Lung (tissue), 12 donors: ENCODE results near the gene CDX1. TPM values are rescaled to one million over a fixed set of nuclear protein-coding genes. Genes with fewer than 3 reads are reported as not detected.

Experiments
- ATAC-seq: fragments of 200-7000 bp; cut with Tn5 transposase; one replicate; pipeline ENCODE4 v1.9.1; 2020; ENCODE audit warnings: moderate number of reproducible peaks; ENCODE audit not compliant: insufficient read depth, low FRiP score
- DNase-seq, 3 donors: peaks; one replicate each; pipeline ENCODE4 v3.0.0-alpha.2; 2013 to 2017
- H3K27ac ChIP-seq, 2 donors: one replicate each; pipeline ENCODE4 v1.5.1; 2013; ENCODE audit warnings: mild to moderate bottlenecking in 2 of 2, moderate library complexity in 2 of 2, control low read depth in 1 of 2, inconsistent platforms in 1 of 2, low read depth in 1 of 2, low read length in 1 of 2
- H3K27me3 ChIP-seq, 3 donors: one replicate each; pipeline ENCODE4 v1.5.1; 2013; ENCODE audit warnings: low read length in 2 of 3; ENCODE audit not compliant: control insufficient read depth in 3 of 3, insufficient read depth in 3 of 3
- H3K36me3 ChIP-seq, 4 donors: one replicate each; pipeline ENCODE4 v1.5.1; 2013; ENCODE audit warnings: low read length in 4 of 4, mild to moderate bottlenecking in 1 of 4, moderate library complexity in 1 of 4; ENCODE audit not compliant: control insufficient read depth in 4 of 4, insufficient read depth in 4 of 4
- H3K4me1 ChIP-seq, 5 donors: one replicate each; pipeline ENCODE4 v1.5.1; 2013; ENCODE audit warnings: low read length in 5 of 5, mild to moderate bottlenecking in 2 of 5, moderate library complexity in 1 of 5; ENCODE audit not compliant: control insufficient read depth in 5 of 5, insufficient read depth in 5 of 5
- H3K4me3 ChIP-seq: one replicate; pipeline ENCODE4 v1.5.1; 2013; ENCODE audit warnings: mild to moderate bottlenecking, control low read depth, moderate library complexity
- H3K9ac ChIP-seq, 2 donors: one replicate each; pipeline ENCODE4 v1.5.1; 2013; ENCODE audit warnings: low read length in 2 of 2, control low read depth in 1 of 2; ENCODE audit not compliant: insufficient read depth in 1 of 2
- H3K9me3 ChIP-seq, 4 donors: one replicate each; pipeline ENCODE4 v1.5.1; 2013; ENCODE audit warnings: low read length in 3 of 4, mild to moderate bottlenecking in 1 of 4, moderate library complexity in 1 of 4; ENCODE audit not compliant: control insufficient read depth in 4 of 4, insufficient read depth in 3 of 4
- CTCF ChIP-seq: IDR thresholded peaks from 2 replicates; pipeline ENCODE4 v1.5.1; 2012; ENCODE audit warnings: mild to moderate bottlenecking; ENCODE audit errors: control extremely low read depth, extremely low read depth
- WGBS, 2 donors: extraction: QIAGEN DNeasy Blood & Tissue Kit; methylation state at CpG; one replicate each; pipeline ENCODE4 v1.1.7; 2013; 5-methylcytosine and 5-hydroxymethylcytosine counted together
- polyA plus RNA-seq, 2 donors: library from polyadenylated mRNA; stranded (reverse); fragments of 200-250 nt; gene quantifications; one replicate each; pipeline ENCODE4 v1.2.1, GENCODE V29; 2013
- total RNA-seq, 2 donors: library from RNA; depleted of rRNA in 1 of 2; stranded (reverse); fragments of >200 nt in 1 of 2; gene quantifications; one replicate each; pipeline ENCODE4 v1.2.1, GENCODE V29; 2014 to 2021
- donor health status: control.
- donor health status: control.
- donor health status: Bipolar disorder and iron deficiency.
- donor health status: healthy.
- donor health status: DM: yes; HTN: yes; CAD: no.

The CDX1 gene
- total and polyA plus RNA-seq, 4 donors, result 0.09 to 0.43 (median 0.26) TPM

GRCh38 chr5:150166037-150166649, 435 bp upstream of the CDX1 start:
- Histone ChIP-seq H3K9me3 (no peaks in the 10 kb centered on the region), H3K27ac (no peak overlapping the region), H3K9ac (no peak overlapping the region), H3K36me3 (no peaks in the 10 kb centered on the region), H3K4me3 (no peak overlapping the region), H3K27me3 (peaks cover 0 to 3% (median 0%) of the 10 kb centered on the region in 3 donors), H3K4me1 (peaks cover 0 to 28% (median 10%) of the 10 kb centered on the region in 5 donors)
- DNase-seq, result no peak
- WGBS, 2 donors, result 81 to 84% methylated on average over 27 of the region's 27 CpGs
- no peak for ATAC-seq
- TF ChIP-seq CTCF, result no peak

- Histone ChIP-seq H3K4me1 (peaks cover 0 to 25% (median 18%) of the 10 kb centered on the region in 5 donors), H3K4me3 (no peak overlapping the region), H3K27ac (no peak overlapping the region), H3K9me3 (no peaks in the 10 kb centered on the region), H3K27me3 (peaks cover 0 to 3% (median 0%) of the 10 kb centered on the region in 3 donors), H3K9ac (no peak overlapping the region), H3K36me3 (no peaks in the 10 kb centered on the region)
- DNase-seq, result no peak
- no peak for TF ChIP-seq CTCF
- no peak for ATAC-seq
- 42 to 66% methylated on average over 15 of the region's 15 CpGs for WGBS, 2 donors
These were observed 903 bp downstream of the CDX1 start for GRCh38 chr5:150167512-150167850.

DNA sequence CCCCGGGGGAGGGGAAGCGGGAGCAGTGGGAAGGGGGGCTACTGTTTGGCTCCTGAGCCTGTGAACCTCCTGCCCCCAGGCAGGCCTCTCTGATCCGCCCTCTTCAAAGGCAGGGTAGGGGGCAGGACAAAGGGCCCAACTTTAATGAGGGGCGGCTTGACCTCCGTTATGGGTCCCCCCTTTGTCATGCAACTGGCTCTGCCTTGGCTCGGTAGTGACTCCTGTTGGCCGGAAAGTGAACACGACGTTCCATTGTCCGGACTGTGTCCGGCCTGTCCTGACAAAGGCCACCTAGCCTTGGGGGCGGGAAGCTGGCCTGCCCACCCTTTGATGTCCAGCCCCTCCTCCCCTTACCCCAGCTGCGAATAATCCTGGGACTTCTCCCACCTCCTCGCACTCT, 1.3 kb downstream of the CDX1 start:
- WGBS, 2 donors, result 90 to 91% methylated on average over 14 of the region's 14 CpGs
- Histone ChIP-seq H3K27me3 (peaks cover 0 to 3% (median 0%) of the 10 kb centered on the region in 3 donors), H3K4me3 (no peak overlapping the region), H3K9ac (no peak overlapping the region), H3K27ac (no peak overlapping the region), H3K4me1 (peaks cover 0 to 28% (median 19%) of the 10 kb centered on the region in 5 donors), H3K9me3 (no peaks in the 10 kb centered on the region), H3K36me3 (no peaks in the 10 kb centered on the region)
- no peak for ATAC-seq
- DNase-seq, result no peak
- no peak for TF ChIP-seq CTCF

DNA sequence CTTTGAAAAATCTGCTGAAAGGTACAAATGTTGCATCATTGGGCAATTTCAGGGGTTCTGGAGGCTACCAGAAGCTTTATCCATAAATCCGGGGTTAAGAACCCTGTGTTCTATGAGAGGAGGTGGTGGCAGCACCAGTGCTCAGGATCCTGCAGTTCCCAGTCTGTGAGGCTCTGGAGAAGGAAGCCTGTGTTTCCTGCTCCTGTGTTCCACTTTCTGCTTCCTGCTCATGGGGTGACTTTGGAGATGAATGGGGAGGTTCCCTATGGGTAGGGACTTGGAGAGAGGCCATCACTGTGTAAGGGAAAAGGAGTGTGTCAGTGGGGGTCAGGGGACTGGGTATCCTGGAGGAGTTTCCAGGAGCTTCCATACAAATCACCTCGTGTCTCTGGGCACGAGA, 2.3 kb downstream of the CDX1 start:
- H3K27me3 ChIP-seq, result peaks cover 0 to 3% (median 0%) of the 10 kb centered on the region in 3 donors
- H3K27ac ChIP-seq, result no peak overlapping the region
- ATAC-seq (no peak), DNase-seq (no peak)
- H3K9me3 ChIP-seq, result no peaks in the 10 kb centered on the region
- H3K36me3 ChIP-seq, result no peaks in the 10 kb centered on the region
- TF ChIP-seq CTCF, result no peak
- no peak overlapping the region for H3K4me3 ChIP-seq
- no peak overlapping the region for H3K9ac ChIP-seq
- WGBS, 2 donors, result 42 to 45% methylated on average over 3 of the region's 3 CpGs
- peaks cover 0 to 28% (median 10%) of the 10 kb centered on the region in 5 donors for H3K4me1 ChIP-seq
